Measurements from ENCODE around the gene ABI2.

GRCh38 chr2:203286532-203286931, 41.7 kb upstream of the ABI2 start:
- TF ChIP-seq NFIC (IDR thresholded peaks at IDR 0.05) (no peak), CEBPB (IDR thresholded peaks at IDR 0.05) (no peak), RAD21 (IDR thresholded peaks at IDR 0.05; ENCODE audit: low read depth) (no peak), REST (IDR thresholded peaks at IDR 0.05; ENCODE audit: low read depth) (no peak), EP300 (IDR thresholded peaks at IDR 0.05; ENCODE audit: borderline replicate concordance) (no peak), CREB1 (IDR thresholded peaks at IDR 0.05; ENCODE audit: low read depth) (no peak), TAF1 (IDR thresholded peaks at IDR 0.05; ENCODE audit: low read depth) (no peak), MAX (IDR thresholded peaks at IDR 0.05) (no peak), FOXM1 (IDR thresholded peaks at IDR 0.05; ENCODE audit: borderline replicate concordance, low read depth) (no peak), YY1 (IDR thresholded peaks at IDR 0.05; ENCODE audit: low read depth) (no peak), ZBTB7A (IDR thresholded peaks at IDR 0.05; ENCODE audit: low read depth) (no peak), EGR1 (IDR thresholded peaks at IDR 0.05) (no peak), USF1 (IDR thresholded peaks at IDR 0.05) (no peak)

All from Ishikawa (cell line).